HG02798 (cell line): ENCODE data around the gene ISM1.
A peak's percentile ranks its signal among the peaks of the same experiment; 100 is the strongest.

Experiments used
- ATAC-seq: cut with Tn5 transposase; IDR thresholded peaks from one replicate; pipeline ENCODE4 v1.9.1; 2021; ENCODE audit warnings: mild to moderate bottlenecking; ENCODE audit not compliant: unreplicated experiment, poor library complexity

ISM1 gene

GRCh38 chr20:13338097-13338661 is 117.1 kb downstream of the ISM1 start:
- ATAC-seq: no peak

DNA sequence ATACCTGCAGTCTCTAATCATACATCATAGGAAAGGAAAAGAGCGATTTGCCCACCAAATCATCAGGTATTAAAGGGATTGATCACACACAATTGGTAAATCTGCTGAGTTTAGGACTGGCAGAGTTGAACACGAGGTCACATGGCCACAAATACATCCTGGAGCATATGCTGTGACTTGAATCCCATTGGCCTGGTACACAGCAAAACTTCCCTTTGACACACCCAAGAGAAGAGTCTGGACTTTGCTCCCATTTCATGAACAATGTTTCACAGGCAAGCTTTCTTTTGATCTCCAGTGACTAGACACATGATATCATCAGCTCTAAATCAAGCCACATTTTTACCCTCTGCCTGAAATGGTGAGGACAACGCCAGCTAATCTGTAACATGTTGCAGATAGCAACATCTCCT is 117.9 kb downstream of the ISM1 start:
- no peak for ATAC-seq

GRCh38 chr20:13340088-13340487 is 119.0 kb downstream of the ISM1 start:
- ATAC-seq: no peak

- peak; percentile 73 for ATAC-seq
These were observed 120.8 kb downstream of the ISM1 start for GRCh38 chr20:13341737-13342393.

- ATAC-seq: no peak
These were observed 121.6 kb downstream of the ISM1 start for GRCh38 chr20:13342469-13343242.

DNA sequence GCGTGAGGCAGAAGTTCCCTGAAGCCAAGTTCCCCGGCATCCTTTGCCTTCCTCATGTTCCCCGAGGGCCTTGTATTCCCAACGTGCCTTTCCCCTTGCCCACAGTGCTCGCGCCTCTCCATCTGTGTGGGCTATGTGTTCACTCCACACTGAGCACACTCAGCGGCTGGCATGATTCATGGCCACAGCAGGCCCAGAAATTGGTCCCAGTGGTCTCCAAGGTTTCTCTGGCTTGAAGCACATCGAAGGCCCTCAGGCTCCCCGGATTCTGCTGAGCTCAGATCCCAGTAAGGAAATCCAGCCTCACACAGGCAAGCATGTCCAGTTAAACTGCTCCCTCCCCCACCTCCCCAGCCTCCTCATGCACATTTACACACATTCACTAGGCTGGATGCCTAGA is 123.6 kb downstream of the ISM1 start:
- no peak for ATAC-seq

- ATAC-seq: no peak
These were observed 127.5 kb downstream of the ISM1 start for GRCh38 chr20:13348311-13349234.

DNA sequence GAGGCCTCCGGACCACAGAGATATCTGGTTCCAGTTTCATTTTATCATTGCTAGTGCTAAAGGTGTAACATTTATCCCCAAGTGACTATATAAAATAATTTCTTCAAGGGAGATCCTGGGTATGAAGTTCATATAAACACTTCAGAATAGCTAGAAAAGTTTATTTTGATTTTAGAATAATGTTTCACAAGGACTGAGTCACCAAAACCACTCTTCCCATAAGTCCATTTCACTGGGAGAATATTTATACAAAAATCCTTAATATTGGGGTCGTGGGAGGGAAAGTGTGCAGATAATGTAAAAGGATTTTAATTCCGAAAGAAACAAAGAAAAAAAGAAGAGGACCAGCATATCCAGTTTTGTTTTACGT is 128.1 kb downstream of the ISM1 start:
- no peak for ATAC-seq
